Measurements from ENCODE around the gene DNAJC1.
A peak's percentile ranks its signal among the peaks of the same experiment; 100 is the strongest.

Gene DNAJC1

GRCh38 chr10:21757185-21757901, 246.2 kb downstream of the DNAJC1 start:
- no peak for DNase-seq

DNA sequence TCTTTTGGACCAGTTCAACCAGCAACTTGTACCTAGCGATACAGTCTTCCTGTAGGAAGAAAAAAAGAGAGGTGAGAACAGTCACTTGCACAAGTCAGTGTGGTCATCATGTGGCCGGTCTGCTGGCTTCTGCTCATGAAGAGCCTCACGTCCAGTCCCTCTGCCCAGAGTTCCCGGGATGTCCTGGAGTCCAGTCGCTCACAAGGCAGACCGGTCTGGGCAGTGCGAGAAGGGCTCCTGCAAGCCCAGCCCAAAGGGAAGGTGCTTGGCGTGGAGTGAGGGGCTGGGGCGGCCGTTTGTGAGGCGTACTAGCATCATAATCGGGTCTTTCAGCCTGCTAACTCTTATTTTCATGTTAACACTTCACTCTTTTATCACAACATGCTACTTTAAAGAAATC, 246.8 kb downstream of the DNAJC1 start:
- DNase-seq = no peak

- no peak for DNase-seq
These were observed 249.0 kb downstream of the DNAJC1 start for GRCh38 chr10:21754410-21755011.

GRCh38 chr10:21753497-21754270, 249.8 kb downstream of the DNAJC1 start:
- no peak for DNase-seq

DNA sequence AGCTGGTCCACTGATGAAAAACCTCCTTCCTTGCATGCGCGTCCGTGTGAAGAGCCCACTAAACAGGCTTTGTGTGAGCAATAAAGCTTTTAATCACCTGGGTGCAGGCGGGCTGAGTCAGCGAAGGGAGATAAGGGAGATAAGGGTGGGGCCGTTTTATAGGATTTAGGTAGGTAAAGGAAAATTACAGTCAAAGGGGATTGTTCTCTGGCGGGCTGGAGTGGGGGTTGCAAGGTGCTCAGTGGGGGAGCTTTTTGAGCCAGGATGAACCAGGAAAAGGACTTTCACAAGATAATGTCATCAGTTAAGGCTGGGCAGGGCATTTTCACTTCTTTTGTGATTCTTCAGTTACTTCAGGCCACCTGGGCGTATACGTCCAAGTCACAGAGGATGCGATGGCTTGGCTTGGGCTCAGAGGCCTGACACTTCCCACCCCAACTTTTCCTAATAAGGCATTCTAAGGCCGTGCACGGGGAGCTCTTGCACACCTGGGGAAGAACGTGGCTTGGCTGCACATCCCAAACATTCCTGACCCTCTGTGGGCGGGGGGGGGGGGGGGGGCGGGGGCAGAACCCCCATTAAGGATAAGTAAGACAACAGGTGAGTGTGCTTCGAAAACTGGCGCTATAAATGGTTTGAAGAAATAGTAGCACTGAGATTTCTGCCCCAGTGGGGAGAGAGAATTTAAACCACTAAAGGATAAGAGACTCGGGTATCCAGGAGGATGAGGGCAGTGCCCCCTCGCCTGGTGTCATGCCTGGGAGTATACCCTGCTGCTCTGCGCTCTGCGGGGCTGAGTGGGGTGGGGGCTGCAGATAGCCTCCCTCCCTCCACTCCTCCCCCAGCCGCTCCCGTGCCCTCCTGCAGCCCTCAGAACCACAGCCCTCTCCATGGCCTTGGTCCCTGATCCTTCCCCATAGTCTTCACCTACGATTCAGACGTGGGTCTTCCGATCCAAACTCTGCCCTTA, 251.9 kb downstream of the DNAJC1 start:
- DNase-seq = peak in 1 of 2 experiments; percentile 3

DNA sequence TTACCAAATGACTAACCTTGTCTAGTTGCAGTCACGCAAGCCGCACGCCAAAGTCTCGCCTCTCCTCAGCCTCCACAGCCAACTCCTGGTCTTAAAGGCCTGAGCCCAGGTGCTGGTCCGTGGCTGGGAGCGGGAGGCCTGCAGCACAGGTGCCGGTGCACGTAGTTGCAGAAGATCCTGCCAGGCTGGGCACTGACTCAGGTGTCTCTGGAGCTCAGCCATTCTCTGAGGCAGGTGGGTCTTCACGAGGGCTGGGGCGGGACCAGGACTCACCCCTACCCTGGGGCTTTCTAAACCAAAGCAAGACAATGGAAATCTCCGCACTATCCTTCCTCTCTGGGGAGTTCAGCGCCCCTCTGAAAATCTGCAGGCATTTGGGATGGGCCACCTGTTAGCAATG, 253.1 kb downstream of the DNAJC1 start:
- DNase-seq = no peak

GRCh38 chr10:21749788-21750187, 253.7 kb downstream of the DNAJC1 start:
- DNase-seq = no peak

- no peak for DNase-seq
These were observed 255.7 kb downstream of the DNAJC1 start for GRCh38 chr10:21747809-21748208.

DNA sequence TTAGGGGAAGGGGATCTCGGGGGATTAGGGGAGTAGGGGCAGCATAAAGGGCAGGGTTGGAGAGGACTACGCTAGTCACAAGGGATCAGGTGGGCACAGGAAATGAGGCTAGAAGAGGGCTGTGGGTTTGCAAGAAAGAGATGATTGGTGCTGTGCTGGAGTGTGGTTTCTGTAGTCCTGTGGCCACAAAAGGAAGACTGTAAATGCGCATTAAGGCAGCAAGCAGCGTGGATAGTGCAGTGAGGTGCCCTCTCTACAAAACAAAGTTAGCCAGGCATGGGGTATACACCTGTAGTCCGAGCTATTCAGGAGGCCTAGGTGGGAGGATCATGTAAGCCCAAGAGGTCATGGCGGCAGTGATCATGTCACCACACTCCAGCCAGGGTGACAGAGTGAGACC, 257.4 kb downstream of the DNAJC1 start:
- no peak for DNase-seq

- no peak for DNase-seq
These were observed 259.3 kb downstream of the DNAJC1 start for GRCh38 chr10:21744223-21744622.

- no peak for DNase-seq
These were observed 260.7 kb downstream of the DNAJC1 start for GRCh38 chr10:21742740-21743412.

- no peak for DNase-seq
These were observed 262.5 kb downstream of the DNAJC1 start for GRCh38 chr10:21740989-21741388.

DNA sequence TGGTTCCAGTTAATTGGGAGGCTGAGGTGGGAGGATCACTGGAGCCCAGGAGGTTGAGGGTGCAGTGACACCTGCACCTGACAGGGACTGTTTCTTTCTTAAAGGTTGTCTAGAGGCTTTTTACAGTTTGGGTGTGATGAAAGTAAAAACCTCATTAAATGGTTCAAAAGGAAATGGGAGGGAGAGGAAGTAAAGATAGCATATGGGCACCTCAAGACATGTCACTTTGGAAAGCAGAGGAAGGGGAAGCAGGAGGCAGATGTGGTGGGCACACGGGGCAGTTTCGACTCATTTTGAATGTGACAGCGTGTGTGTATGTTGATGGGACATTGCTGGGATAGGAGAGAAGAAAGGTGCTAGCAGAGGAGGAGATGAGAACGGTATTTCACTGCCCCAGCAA, 266.4 kb downstream of the DNAJC1 start:
- no peak for DNase-seq

DNA sequence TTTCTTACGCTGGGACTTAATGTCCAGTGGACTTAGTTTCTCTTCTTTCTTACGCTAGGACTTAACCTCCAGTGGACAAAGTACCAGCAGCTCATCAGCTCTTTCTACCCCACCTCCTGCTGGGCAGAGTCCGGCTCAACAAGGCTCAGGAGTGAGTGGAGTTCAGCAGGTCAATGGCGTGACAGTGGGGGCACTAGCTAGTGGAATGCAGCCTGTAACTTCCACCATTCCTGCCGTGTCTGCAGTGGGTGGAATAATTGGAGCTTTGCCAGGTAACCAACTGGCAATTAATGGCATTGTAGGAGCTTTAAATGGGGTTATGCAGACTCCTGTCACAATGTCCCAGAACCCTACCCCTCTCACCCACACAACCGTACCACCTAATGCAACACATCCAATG, 269.8 kb downstream of the DNAJC1 start:
- no peak for DNase-seq

GRCh38 chr10:21732067-21732772, 271.3 kb downstream of the DNAJC1 start:
- DNase-seq = peak; percentile 45 to 66

GRCh38 chr10:21728618-21729017, 274.9 kb downstream of the DNAJC1 start:
- DNase-seq = no peak

DNA sequence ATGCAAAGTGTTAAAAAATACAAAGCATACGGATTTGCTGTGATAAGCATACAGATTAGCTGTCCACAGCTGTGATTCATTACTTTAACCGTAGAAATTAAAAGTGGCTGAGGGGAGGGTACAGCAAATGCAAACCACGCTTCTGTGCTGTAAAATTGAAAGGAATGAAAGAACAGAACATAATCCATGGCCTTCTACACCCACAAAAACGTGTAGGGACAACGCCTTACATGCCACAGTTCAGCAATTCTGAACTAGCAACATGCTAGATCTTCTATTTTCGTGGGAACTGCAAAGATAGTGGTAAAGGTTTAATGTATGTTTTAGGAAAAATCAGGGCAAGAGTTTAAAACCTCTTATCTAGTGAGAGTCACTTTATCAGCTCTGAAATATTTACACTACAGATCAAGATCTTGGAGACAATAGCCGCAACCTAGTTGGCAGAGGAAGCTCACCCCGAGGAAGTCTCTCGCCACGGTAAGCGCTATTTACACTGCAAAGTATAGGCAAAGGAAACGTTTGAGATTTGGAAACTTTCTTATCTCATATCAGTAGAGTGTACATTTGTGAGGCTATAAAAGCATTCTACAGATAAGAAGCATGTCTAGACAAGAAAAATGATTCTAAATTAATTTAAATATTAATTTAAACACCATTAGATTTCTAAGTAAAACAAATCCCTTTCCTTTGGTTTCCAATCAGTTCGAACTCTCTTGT, 275.9 kb downstream of the DNAJC1 start:
- DNase-seq = peak; percentile 11 to 33

GRCh38 chr10:21726601-21727225, 276.8 kb downstream of the DNAJC1 start:
- no peak for DNase-seq

- DNase-seq = peak; percentile 67 to 69
These were observed 278.7 kb downstream of the DNAJC1 start for GRCh38 chr10:21724687-21725367.
